GM21360 (cell line): ENCODE results near the gene FMNL2.

Experiments
- ATAC-seq: cut with Tn5 transposase; IDR thresholded peaks from one replicate; pipeline ENCODE4 v1.9.1; 2021; ENCODE audit warnings: mild to moderate bottlenecking, moderate library complexity; ENCODE audit not compliant: unreplicated experiment

The FMNL2 gene

DNA sequence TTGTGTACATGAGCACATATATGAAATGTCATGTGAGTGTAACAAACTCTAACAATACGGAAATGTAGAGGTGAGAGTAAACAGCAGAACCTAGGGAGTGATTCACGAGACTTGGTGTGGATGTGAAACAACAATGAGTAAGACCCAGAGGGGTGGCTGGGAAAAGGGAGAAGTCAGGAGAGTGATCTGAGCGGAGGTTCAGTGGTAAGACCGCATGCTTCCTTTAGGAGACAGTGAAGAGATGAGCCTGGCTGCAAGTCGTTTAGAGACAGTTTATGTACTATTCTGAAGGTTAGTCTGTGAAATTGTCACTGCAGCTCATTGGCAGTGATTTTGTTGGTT, 231.7 kb downstream of the FMNL2 start:
- peak; percentile 46 for ATAC-seq

DNA sequence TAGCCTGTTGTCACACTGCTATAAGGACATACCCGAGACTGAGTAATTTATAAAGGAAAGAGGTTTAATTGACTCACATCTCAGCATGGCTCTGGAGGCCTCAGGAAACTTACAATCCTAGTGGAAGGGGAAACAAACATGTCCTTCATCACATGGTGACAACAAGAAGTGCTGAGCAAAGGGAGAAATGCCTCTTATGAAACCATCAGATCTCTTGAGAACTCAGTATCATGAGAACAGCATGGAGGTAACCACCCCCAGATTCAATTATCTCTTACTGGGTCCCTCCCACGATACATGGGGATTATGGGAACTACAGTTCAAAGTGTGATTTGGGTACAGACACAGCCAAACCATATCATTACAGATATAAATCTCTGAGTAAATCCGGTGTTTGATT, 233.6 kb downstream of the FMNL2 start:
- ATAC-seq, result no peak

DNA sequence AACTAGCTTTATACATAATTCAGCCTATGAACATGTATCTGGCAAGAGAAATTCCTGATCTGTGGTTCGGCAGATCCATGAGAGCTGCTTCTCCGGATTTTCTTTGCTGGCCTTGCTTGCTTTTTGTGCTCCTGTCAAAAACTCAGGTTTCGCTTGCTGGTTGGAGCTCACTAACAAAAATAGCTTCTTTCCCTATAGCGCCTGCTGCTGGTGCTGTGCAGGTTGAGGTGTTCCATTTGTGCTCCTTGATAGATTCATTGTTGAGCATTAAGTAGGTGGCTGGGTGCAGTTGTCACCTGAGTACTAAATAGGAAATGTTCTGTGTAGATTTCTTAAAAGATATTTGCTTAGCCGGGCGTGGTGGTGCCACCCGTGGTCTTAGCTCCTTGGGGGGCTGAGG, 234.2 kb downstream of the FMNL2 start:
- no peak for ATAC-seq

DNA sequence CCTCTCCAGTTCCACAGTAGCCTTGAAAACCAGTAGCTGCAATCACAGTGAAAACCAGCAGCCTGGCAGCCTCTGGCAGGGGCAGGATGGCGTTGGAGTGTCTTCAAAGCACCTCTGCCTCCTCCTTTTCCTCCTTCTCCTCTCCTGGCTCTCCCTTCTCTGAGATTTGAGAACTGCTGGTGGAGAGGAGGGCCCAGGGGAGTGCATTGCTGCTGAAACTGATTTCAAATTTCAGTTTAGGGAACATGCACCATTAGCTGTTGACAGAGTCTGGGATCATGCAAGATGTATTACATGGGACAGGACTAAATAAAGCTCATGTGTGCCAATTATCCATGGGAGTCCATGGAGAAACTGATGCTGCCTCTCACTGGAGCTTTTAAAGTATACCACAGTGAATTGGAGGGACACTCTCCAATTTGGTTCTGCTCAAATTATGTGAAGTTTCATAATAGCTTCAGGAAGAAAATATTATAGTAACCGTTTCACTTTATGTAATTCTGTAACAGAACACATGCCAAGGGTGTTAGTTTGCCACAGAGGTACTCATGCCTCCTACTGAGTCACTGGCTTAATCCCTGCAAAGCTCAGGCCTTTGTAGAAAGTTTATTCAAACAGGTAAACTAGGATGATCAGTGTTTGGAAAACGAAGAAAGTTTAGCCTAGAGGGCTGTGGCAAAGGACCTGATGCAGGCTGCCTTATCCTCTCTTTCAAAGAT, 236.2 kb downstream of the FMNL2 start:
- no peak for ATAC-seq

DNA sequence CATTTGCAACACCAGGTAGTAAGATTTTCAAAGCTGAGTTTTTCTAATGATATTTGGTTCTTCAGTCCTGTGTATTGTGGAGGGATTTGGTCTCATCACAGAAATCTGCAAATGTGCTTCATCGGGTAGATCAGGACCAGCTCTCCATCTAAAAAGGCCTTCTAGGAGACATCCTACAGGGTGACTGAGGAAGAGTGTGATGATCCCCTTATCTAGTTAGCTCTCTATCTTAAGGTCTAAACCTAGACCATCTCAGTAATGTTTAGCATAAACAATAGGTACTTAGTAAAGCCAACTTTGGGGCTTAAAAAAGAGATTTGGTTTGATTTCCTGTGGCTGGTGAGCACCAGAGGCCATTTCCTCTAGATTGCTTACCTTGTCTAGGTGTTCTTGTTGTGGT, 237.1 kb downstream of the FMNL2 start:
- ATAC-seq, result no peak

DNA sequence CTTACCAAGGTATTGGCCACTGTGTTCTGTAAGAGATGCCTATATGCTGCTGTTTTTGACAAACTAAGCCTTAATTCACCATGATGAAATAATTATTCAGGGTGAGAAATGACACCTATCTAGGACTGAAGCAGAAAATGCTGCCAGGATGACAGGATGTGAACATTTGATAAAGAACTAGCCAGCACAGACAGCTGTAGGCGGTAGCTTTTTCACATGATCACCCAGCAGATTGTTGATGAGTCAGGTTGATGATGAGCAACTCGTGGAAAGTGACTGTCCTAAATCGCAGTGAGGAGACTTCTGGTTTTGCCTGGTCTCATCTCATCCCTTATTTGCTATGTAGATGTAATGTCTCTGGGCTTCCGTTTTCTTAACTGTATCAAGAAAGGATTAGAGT, 238.2 kb downstream of the FMNL2 start:
- ATAC-seq, result peak; percentile 97

DNA sequence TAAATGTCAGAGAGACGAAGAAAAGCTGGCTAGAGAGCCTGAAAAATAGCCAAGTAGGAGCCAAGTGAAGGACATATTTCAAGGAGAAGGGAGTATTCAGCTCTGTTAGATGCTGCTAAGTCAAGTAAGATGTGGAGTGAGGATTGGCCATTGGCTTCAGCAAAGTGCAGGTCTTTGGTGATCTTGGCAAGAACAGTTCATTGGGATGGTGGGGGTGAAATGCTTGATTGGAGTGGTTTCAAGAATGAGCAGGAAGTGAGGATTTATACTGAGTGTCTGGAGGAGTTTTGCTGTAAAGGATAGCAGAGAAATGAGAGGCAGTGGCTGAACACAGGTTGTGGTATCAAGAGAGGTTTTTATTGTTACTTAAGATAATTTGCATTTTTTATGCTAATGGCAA, 242.6 kb downstream of the FMNL2 start:
- ATAC-seq, result no peak

DNA sequence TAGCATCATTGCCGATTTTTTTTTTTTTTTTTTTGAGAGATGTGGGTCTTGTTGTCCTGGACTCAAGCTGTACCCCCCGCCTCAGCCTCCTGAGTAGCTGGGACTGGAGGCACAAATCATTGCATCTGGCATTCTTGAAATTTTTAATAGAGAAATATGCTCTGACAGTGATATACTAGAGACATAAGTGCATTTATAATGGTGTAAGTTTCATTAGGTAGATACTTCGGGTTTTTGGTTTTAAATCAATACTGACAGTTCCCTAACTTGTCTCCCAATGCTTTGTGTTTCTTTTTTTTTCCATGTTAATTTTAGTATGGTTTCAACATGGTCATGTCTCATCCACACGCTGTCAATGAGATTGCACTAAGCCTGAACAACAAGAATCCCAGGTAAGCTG, 243.6 kb downstream of the FMNL2 start:
- no peak for ATAC-seq

DNA sequence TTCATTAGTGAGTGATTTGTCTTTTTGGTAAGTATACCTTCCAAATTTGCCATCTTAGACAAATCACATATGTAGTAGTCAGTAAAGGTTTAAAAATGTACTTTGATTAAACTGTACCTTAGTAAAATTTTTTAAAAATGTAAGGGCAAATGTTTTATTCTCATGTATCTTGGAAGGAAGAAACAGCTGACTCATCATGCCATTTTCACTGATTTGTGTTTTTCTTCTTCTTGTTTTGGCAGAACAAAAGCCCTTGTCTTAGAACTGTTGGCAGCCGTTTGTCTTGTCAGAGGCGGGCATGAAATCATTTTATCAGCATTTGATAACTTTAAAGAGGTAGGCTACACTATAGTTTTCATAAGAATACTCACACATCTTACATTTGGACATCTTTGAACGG, 245.7 kb downstream of the FMNL2 start:
- no peak for ATAC-seq

DNA sequence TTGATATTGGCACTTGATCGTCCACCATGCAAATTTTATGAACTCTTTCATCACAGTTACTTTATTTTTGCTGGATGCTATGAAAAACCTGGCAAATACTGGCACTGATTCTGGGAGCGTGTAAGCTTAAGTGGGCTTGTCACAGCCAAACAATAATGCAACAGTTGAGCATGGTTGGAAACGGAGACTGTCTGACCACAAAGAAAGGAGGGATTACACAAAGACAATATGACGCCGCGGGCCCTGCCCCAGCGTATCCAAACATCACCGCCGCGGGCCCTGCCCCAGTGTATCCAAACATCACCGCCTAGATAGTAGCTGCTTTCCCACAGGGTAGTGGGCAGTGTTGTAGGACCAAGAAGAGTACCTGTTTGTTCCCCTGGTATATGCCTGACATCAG, 246.4 kb downstream of the FMNL2 start:
- ATAC-seq, result no peak

DNA sequence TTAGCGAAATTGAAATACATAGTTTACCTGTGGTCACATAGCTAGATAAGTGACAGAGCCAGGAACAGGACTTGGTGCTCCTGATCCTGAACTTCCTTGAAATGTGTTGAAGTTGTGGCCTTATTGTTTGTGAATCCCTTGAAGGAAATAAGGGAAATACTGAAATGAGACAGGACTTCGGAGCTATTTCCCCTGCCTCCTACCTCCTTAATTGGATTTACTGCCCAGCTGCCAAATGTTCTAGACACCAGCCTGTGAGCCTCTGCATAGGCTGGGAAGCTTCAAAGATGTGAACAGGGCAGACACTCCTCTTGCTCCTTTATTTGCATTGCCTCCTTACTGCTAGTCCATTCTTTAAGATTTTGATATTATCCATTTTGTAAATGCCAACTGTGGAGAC, 247.1 kb downstream of the FMNL2 start:
- no peak for ATAC-seq

DNA sequence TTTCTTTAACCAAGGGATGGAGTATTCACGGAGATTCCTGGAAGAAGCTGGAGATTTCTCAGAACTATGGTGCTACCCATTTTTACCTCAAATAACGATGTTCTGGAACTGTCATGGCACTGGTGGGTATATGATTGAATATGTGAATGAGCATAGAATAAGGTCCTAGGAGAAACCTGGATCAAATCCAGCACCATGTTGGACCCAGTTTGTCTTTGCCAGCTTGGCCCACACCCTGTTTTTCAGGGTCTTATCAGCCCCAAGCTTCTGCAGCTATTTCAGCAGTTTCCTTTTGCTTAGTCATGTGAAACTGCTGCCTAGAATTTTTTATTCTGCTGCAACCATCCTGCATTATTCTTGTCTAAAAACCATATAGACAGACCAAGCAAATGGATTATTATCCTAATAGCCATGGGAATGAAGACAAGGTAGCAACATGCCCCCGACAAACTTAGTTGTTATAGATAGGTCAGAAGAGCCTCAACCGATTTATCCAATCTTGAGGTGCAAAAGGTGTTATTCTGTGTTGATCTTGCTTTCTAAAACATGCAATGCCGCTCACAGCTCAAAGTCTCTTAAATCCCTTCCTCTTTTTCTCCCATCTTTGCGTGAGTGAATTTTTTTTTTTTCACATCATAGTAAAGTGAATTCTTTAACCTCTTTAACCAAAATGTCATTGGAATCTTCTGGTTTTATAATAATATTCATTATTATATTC, 248.7 kb downstream of the FMNL2 start:
- no peak for ATAC-seq

DNA sequence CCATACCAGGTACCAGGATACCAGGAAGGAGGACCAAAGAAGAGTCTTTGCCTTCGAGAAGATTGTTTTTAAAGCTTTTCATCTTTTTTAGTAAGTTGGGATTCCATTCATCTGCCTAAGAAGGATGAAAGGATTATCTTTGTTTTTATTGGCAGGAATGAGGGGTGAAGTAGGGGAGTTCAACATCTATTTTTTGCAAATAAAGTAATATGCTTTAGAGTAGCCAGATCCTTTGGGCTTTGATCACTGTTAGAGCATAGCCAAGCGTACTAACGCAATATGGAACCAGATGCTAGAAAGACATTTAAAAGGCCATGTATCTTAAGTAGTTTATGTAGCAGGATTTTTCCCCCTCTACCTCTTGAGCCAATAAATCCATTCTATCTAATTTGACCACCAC, 249.3 kb downstream of the FMNL2 start:
- no peak for ATAC-seq

DNA sequence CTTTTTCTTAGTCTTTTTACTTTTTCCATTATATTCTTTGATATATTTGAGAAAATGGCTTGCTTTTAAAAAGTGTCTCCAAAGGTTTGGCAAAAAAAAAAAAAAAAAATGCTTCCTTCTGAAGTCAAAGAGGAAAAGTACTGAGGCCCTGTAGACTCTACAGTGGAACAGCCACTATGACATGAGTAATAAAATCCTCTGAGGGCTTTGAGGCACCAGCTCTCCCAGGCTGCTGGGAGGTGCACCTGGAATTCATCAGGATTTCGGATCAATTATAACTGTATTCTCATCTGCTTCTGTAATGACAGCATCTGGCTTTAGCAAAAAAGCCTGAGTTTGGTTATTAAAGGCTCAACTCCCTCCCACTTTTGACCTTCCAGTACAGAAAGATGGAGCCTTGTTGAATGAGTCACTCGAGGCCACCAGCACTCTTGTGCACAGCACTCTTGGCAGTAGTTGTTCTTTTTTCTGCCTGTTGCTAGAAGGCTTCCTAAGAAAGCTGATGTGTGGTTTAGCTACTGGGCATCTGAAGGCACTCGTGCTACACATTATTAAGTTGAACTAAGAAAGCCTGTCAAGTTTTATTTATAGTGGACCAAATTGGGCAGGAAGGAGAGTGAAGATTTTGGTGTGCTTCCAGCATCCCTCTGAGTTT, 251.0 kb downstream of the FMNL2 start:
- ATAC-seq, result no peak

DNA sequence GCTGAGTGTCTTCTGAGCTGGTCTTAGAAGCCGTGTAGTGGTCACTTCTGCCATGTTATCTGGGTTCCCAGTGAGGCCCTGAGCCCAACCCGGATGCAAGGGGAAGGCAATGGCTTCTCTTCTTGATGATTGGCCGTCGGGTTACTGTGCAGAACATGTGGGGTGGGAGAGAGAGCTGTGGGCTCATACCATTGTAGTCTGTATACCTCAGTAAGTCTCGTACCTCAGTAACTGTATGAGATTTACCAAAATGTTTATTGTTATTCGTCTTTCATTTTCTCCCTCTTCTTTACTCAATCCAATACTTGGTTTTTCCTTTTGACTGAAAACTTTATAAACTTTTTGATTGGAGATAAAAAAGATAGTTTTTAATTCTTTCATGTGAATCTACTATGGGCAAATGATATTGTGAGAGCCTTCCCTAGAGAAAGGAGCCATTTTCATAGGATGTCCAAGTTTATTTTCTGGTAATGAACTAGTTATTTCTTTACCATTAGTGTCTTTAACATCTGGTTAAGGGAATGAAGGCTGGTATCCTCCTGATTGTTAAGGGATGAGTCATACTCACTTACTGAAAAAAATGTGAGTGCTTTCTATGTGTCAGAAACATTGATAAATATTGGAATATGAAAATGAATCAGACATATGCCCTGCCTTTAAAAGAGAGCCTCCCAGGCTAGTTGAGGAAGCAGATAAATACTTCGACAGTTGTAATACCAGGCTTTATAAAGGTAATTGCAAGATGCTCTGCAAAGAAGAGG, 252.4 kb downstream of the FMNL2 start:
- no peak for ATAC-seq

DNA sequence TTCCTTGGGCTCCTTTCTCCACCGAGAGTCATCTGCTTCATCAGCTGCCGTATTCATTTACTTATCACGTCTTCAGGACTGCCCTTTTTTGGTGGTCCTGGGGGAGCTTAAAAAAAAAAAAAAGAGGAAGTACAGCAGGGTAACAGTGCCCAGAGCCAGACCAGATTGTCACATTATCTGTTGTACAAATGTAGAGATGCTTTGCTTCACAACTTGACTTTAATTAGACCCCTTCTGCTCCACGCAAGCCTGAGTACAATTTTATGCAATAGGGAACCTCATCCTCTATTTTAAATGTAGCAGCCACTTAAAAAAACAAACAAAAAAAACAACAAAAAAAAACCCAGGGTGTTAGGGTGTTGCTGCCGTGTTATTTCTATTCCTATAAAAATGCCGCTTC, 254.0 kb downstream of the FMNL2 start:
- no peak for ATAC-seq

DNA sequence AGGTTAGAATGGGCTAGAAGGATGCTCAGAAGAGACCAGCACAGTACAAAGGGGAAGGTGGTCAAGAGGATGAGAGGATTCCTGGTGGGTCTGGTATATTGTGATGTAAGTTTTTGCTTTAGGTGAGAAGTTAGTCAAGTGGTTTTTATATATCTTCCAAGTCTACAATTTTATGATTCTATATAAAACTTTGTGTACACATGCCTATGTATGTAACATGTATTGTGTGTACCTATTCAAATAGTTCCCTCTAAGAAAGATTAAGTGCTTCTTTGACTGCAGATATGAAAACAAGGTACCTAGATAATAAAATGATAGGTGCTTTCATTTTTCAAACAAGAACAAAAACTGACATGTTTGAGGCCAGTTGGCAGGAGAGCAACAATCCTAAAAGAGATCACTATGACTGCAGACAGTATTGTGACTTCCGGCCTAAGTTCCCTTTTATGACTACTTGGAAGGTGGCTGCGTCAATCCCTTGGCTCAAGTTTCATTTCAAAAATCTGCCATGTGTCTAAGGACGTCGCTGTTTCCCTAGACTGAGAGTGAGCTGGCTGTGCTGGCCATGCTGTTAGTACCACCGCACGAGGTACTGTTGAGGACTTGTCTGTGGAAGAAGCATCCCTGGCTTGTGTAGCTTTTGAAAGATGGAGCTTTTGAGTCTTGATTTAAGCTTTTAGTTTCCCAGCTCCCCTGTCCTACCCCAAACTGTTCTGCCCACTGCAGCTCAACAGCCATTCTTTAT, 259.2 kb downstream of the FMNL2 start:
- ATAC-seq, result peak; percentile 97

DNA sequence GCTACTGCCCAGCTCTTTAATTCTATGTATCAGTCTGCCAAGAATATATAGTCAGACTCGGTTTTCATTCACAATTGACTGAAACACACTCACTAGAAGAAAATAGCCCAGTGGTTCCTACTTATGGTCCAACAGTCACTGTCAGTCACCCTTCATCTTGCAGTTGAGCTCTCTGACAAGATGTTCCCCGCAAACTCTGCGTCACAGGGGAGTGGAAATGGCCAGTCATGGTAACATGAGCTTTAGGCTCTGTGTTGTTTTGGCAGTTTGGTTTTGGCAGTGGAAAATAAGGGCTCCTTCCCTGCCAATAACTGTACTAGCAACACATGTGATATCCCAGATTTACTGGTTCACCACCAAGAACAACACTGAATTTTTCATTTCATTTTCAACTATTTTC, 259.8 kb downstream of the FMNL2 start:
- ATAC-seq, result no peak

DNA sequence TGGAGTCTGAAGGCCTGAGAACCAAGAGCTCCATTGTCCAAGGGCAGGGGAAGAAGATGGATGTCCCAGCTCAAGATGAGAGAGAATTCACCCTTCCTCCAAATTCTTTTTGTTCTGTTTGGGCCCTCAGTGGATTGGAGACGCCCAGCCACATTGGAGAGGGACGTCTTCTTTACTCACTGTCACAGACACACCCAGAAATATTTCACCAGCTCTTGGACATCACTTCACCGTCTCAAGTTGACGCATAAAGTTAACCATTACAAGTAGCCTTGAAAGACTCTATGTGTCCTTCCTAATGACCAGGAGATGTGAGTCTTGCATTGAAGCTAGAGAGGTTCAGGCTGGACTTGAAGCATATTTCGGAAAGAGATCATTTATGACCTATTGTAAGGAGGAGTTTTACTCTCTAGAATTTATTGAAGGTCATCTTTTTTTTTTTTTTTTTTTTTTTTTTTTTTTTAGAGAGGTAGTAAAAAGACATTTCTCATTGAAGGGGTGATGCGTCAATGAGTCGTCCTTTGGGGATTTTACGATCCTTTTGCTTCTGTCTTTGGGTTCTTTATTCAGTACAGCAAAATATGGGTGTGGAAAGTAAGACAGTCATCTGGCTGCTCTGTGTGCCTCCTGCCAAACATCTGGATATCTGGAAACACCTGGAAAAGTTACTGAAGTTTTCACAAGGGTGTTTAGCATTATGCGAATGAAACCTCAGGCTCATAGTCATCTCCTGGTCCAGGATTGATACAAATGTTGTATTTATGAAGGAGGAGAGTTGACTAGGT, 264.2 kb downstream of the FMNL2 start:
- no peak for ATAC-seq

DNA sequence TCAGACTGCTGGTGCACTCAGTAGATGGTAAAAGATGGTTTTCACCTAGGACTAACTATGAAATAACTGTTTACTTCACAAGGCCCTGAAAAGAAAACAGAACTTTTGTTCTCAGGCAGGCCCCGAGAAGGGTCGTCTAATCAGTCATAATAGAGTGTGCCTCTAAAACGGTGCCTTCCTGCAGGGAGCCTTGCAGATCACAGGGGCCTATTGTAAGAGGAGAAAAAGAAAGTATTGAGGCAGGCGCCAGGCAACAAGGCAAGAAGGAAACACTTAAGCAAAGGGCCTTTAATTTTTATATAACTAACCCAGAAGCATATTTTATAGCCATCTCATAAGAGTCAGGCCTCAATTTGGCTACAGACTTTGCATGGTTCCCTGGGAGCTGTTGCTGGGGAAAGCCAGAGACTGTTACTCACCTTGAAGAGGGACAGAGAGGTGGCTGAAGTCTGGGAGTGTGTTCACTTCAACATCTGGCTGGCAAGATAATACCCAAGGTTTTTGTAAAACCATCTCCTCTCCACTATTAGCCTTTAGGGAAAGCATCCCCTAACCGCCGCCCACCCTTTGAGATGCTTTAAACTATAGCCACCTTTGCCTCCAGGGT, 265.2 kb downstream of the FMNL2 start:
- ATAC-seq, result no peak
